K562 (cell line): Measurements from ENCODE around the gene KCNS1. TPM values are rescaled to one million over a fixed set of nuclear protein-coding genes. Genes with fewer than 3 reads are reported as not detected.

Source experiments
- ATAC-seq: fragments of 200-7000 bp; cut with Tn5 transposase; 3 replicates; pipeline ENCODE4 v1.9.1; 2020; ENCODE audit warnings: moderate library complexity
- BruUV-seq: library from RNA; stranded (reverse); fragments of 400-500 nt; replicated peaks from 2 replicates; lab custom pipeline; 2021; lab: Mats Ljungman, UMichigan
- CTCF ChIA-PET: fragments of 300-600 bp; formaldehyde crosslinking; extraction: SDS; loops from one replicate; lab custom pipeline; 2021; ENCODE audit warnings: low intra/inter-chr PET ratio; lab: Yijun Ruan, JAX
- POLR2A ChIA-PET: fragments of 300-600, 350-650 bp; sonication (Branson Sonifier 250); formaldehyde crosslinking; extraction: SDS; loops from one replicate; lab custom pipeline; 2021; ENCODE audit warnings: antibody characterized with exemption, inconsistent platforms; lab: Yijun Ruan, JAX
- DNase-seq, 4 experiments: peaks; one replicate each; pipeline versions ENCODE4 v3.0.0 to v3.0.0-alpha.2; 2011 to 2018; ENCODE audit warnings: low spot score in 3 of 4, mixed read lengths in 3 of 4; ENCODE audit errors: extremely low read depth in 1 of 4
- FAIRE-seq: peaks from 2 replicates; lab custom pipeline; 2011; peaks lifted over from hg19 to GRCh38; lab: Jason Lieb, UNC
- H2AFZ ChIP-seq: 2 replicates; pipeline ENCODE4 v1.6.0; 2011; ENCODE audit warnings: low read depth, low read length, control low read depth, inconsistent platforms
- H3K27ac ChIP-seq: fragments of 200-600 bp; 3 replicates; pipeline ENCODE4 v1.8.0; 2011; ENCODE audit warnings: low read depth, mild to moderate bottlenecking, control low read depth, inconsistent platforms, low read length, moderate library complexity, mixed read lengths; ENCODE audit errors: extremely low read depth
- H3K27me3 ChIP-seq, 2 experiments: fragments of 300-600 bp in 1 of 2; 2 replicates in 1 of 2; 3 replicates in 1 of 2; pipeline versions ENCODE4 v1.6.0 to v1.8.0; 2011; ENCODE audit warnings: inconsistent platforms in 2 of 2, low read length in 2 of 2, mild to moderate bottlenecking in 1 of 2, mixed read lengths in 1 of 2, moderate library complexity in 1 of 2; ENCODE audit not compliant: control insufficient read depth in 2 of 2, insufficient read depth in 2 of 2
- H3K36me3 ChIP-seq: fragments of 300-600 bp; 3 replicates; pipeline ENCODE4 v1.8.0; 2011; ENCODE audit warnings: mild to moderate bottlenecking, low read length, inconsistent platforms; ENCODE audit not compliant: control insufficient read depth, insufficient read depth
- H3K4me1 ChIP-seq, 2 experiments: fragments of 200-600 bp in 1 of 2; replicated peaks in 1 of 2; 2 replicates in 1 of 2; 3 replicates in 1 of 2; pipeline versions ENCODE4 v1.5.1 to v1.8.0; 2011; ENCODE audit warnings: inconsistent platforms in 2 of 2, low read length in 2 of 2, mild to moderate bottlenecking in 1 of 2, mixed read lengths in 1 of 2, moderate library complexity in 1 of 2; ENCODE audit not compliant: control insufficient read depth in 2 of 2, insufficient read depth in 2 of 2
- H3K4me2 ChIP-seq: 2 replicates; pipeline ENCODE4 v1.6.1; 2011; ENCODE audit warnings: low read length, control low read depth, inconsistent platforms, mixed read lengths; ENCODE audit not compliant: insufficient read depth
- H3K4me3 ChIP-seq: fragments of 200-600 bp; sonication (generic), shearing (Covaris generic); 2 replicates; pipeline ENCODE4 v1.5.1; 2016; ENCODE audit warnings: control low read depth, inconsistent platforms
- H3K79me2 ChIP-seq: fragments of 200-600 bp; 3 replicates; pipeline ENCODE4 v1.8.0; 2011; ENCODE audit warnings: low read length, inconsistent platforms; ENCODE audit not compliant: control insufficient read depth, insufficient read depth
- H3K9ac ChIP-seq, 2 experiments: 2 replicates each; pipeline versions ENCODE4 v1.6.0 to v1.6.1; 2011; ENCODE audit warnings: low read depth in 2 of 2, low read length in 2 of 2, control low read depth in 1 of 2, inconsistent platforms in 1 of 2, mild to moderate bottlenecking in 1 of 2, mixed read lengths in 1 of 2; ENCODE audit not compliant: insufficient read depth in 1 of 2
- H3K9me1 ChIP-seq: one replicate; pipeline ENCODE4 v1.6.0; 2011; ENCODE audit warnings: inconsistent platforms, mild to moderate bottlenecking, low read length, moderate library complexity; ENCODE audit not compliant: control insufficient read depth, insufficient read depth
- H3K9me3 ChIP-seq: replicated peaks from 2 replicates; pipeline ENCODE4 v1.5.1; 2011; ENCODE audit warnings: low read depth, low read length, inconsistent platforms; ENCODE audit not compliant: control insufficient read depth, insufficient read depth
- H4K20me1 ChIP-seq: replicated peaks from 2 replicates; pipeline ENCODE4 v1.6.1; 2011; ENCODE audit warnings: low read length, inconsistent platforms, mixed read lengths; ENCODE audit not compliant: control insufficient read depth, insufficient read depth
- ASH1L ChIP-seq: fragments of 450-650 bp; IDR thresholded peaks from 2 replicates; pipeline ENCODE4 v1.6.1; 2018; ENCODE audit warnings: borderline replicate concordance, mild to moderate bottlenecking, low read depth; ENCODE audit not compliant: partially characterized antibody
- CC2D1A ChIP-seq: fragments of 450-650 bp; IDR thresholded peaks from 2 replicates; pipeline ENCODE4 v1.6.1; 2017; ENCODE audit warnings: mild to moderate bottlenecking
- DNMT1 ChIP-seq: fragments of 450-650 bp; IDR thresholded peaks from 2 replicates; pipeline ENCODE4 v1.6.1; 2016; ENCODE audit warnings: antibody characterized with exemption, mild to moderate bottlenecking
- ETV5 ChIP-seq: sonication (generic); formaldehyde crosslinking; IDR thresholded peaks from 2 replicates; pipeline ENCODE4 v1.4.0; 2020; ENCODE audit warnings: low read depth, mild to moderate bottlenecking, missing genetic modification reagents
- GTF2F1 ChIP-seq: IDR thresholded peaks from 2 replicates; pipeline ENCODE4 v1.6.1; 2011; ENCODE audit warnings: low read depth, low read length, improper control_type of control experiment
- HBP1 ChIP-seq: fragments of 450-650 bp; formaldehyde crosslinking; IDR thresholded peaks from 2 replicates; pipeline ENCODE4 v1.4.0; 2022; ENCODE audit warnings: missing genetic modification characterization
- HDAC1 ChIP-seq, 2 experiments: fragments of 450-650 bp; IDR thresholded peaks; 2 replicates each; pipeline ENCODE4 v1.6.1; 2016 to 2017; ENCODE audit warnings: inconsistent platforms in 1 of 2, mild to moderate bottlenecking in 1 of 2, moderate library complexity in 1 of 2
- HES1 ChIP-seq: fragments of 450-650 bp; IDR thresholded peaks from 2 replicates; pipeline ENCODE4 v1.6.1; 2016; ENCODE audit warnings: low read depth, mild to moderate bottlenecking, moderate library complexity
- HNRNPL ChIP-seq: fragments of 200-400 bp; formaldehyde crosslinking; IDR thresholded peaks from 2 replicates; pipeline ENCODE4 v1.6.1; 2017; ENCODE audit warnings: low read depth, mild to moderate bottlenecking, low read length
- JUND ChIP-seq, 2 experiments: IDR thresholded peaks; 2 replicates in 1 of 2; 3 replicates in 1 of 2; pipeline ENCODE4 v1.6.1; 2011; ENCODE audit warnings: borderline replicate concordance in 2 of 2, low read depth in 2 of 2, low read length in 2 of 2, improper control_type of control experiment in 1 of 2, missing biosample characterization in 1 of 2, missing genetic modification characterization in 1 of 2, missing genetic modification reagents in 1 of 2
- SIRT6 ChIP-seq: IDR thresholded peaks from one replicate; pipeline ENCODE4 v1.6.1; 2012; ENCODE audit warnings: low read depth, mild to moderate bottlenecking, control low read depth, inconsistent platforms, low read length, moderate library complexity
- STAT6 ChIP-seq: sonication (generic); formaldehyde crosslinking; IDR thresholded peaks from 2 replicates; pipeline ENCODE4 v1.8.1; 2023; ENCODE audit warnings: mild to moderate bottlenecking, missing genetic modification reagents
- ZNF830 ChIP-seq: fragments of 250-450 bp; sonication (Bioruptor Pico); IDR thresholded peaks from 2 replicates; pipeline ENCODE4 v1.5.0; 2021; ENCODE audit warnings: mild to moderate bottlenecking
- WGBS: fragments of 100-300 bp; shearing (Covaris generic); methylation state at CpG from one replicate; pipeline ENCODE4 v1.1.6; 2016; ENCODE audit warnings: low coverage, mixed read lengths; ENCODE audit not compliant: insufficient coverage; ENCODE audit errors: missing lambda C conversion rate; 5-methylcytosine and 5-hydroxymethylcytosine counted together
- in situ Hi-C: fragments of 300-500 bp; cut with MboI; formaldehyde crosslinking; loops from 4 replicates; pipeline ENCODE4 v1.15.0; 2018; ENCODE audit warnings: inconsistent platforms, mixed read lengths
- intact Hi-C: fragments of 100-400 bp; cut with micrococcal nuclease; formaldehyde crosslinking; loops from 2 replicates; pipeline ENCODE4 v1.14.2; 2022
- polyA plus RNA-seq, 8 experiments: library from polyadenylated mRNA; depleted of rRNA in 4 of 8; stranded (reverse) in 5 of 8; unstranded in 3 of 8; fragments of >200 nt; fragmentation: Nextera tagmentation in 2 of 8; fragmentation: Illumina TruSeq in 1 of 8; extraction: Ambion mirVana in 2 of 8; extraction: Trizol in 1 of 8; gene quantifications; 2 replicates each; pipeline versions ENCODE4 v1.2.1 to v1.2.3, GENCODE V29; 2011 to 2014; ENCODE audit warnings: inconsistent platforms in 1 of 8, missing spikeins in 1 of 8
- total RNA-seq, 7 experiments: library from RNA; depleted of rRNA in 6 of 7; stranded (reverse); fragments of >200 nt in 6 of 7; fragmentation: Illumina TruSeq in 2 of 7; extraction: Trizol in 2 of 7; gene quantifications; 2 replicates each; pipeline versions ENCODE4 v1.2.1 to v1.2.3, GENCODE V29; 2011 to 2021; ENCODE audit warnings: low replicate concordance in 1 of 7
- TF ChIP-seq, protein P1 (sequence below): sonication (generic); formaldehyde crosslinking; IDR thresholded peaks from 2 replicates; pipeline ENCODE4 v1.8.1; 2023; ENCODE audit warnings: mild to moderate bottlenecking, missing genetic modification reagents

KCNS1 gene
- total and polyA plus RNA-seq, 9 of the 15 experiments (the other 6 are each of a cell fraction or from before 2014, with no cell fraction given), result not detected

DNA sequence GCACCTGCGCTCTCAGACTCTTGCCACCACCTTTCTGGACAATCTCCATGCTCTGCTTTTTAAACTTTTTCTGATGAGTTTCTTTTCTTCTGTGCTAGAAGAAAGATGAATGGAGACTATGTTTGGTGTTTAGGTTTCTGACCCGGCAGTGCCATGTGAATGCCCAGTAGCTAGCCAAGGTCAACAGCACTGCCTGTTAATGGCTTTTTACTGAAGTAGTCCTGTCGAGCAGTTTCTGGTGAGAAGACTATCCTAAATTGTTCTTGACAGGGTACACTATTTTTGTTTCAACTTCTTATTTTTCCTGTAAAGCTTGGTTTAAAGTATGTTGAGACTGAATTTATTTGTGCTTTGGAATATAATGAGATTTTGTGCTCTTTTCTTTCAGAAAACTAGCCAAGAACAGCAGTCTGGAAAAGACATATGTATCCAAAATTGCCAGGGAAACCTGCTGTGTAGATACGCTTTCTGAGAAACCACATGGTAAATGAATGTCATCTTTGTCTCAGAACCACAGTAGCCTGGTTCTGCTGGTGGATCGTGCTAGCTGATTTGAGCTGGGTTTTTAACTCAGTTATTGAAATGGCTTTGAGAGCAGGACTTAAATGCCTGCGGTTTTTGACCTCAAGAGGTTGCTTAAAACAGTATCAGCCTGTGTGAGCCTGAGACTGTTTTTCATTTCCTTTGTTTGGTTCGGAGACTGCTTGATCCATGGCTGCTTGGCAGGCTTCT lies 48.1 kb downstream of the KCNS1 start:
- Histone ChIP-seq H3K4me3 (no peak overlapping the region), H3K4me2 (no peak overlapping the region), H3K9me1 (no peaks in the 10 kb centered on the region), H3K27me3 (no peaks in the 10 kb centered on the region), H3K4me1 (no peaks in the 10 kb centered on the region), H3K9ac (no peak overlapping the region), H2AFZ (no peak overlapping the region), H4K20me1 (no peaks in the 10 kb centered on the region), H3K9me3 (no peaks in the 10 kb centered on the region), H3K27ac (no peak overlapping the region), H3K36me3 (peaks cover 36% of the 10 kb centered on the region), H3K79me2 (no peaks in the 10 kb centered on the region; the same call in 2 of the 3 replicates)
- FAIRE-seq (no peak), ATAC-seq (no peak), DNase-seq (no peak)
- WGBS, result 79% methylated on average over 7 of the region's 7 CpGs
- intact Hi-C loops (no loop called here), in situ Hi-C loops (no loop called here)
- no TSS peak for BruUV-seq
- POLR2A ChIA-PET, result interaction anchor here (1.8 kb wide), 1 partner anchor 9 kb away, joined by 5 read pairs; no protein-coding TSS in a partner anchor
- CTCF ChIA-PET, result interaction anchor here (1.0 kb wide), 1 partner anchor 9 kb away, joined by 3 read pairs; no protein-coding TSS in a partner anchor
- no peak for TF ChIP-seq ZNF830 (CRISPR knock-in tag)
- no peak for TF ChIP-seq HNRNPL
- TF ChIP-seq JUND (IDR thresholded peaks at IDR 0.05; ENCODE audit: borderline replicate concordance, low read depth, low read length), result no peak
- TF ChIP-seq JUND (tag; IDR thresholded peaks at IDR 0.05; ENCODE audit: borderline replicate concordance, low read depth, low read length), result no peak
- TF ChIP-seq DNMT1, result no peak
- TF ChIP-seq STAT6 (CRISPR knock-in tag), result no peak
- TF ChIP-seq SIRT6, result no peak
- TF ChIP-seq HDAC1 (IDR thresholded peaks at IDR 0.05), result no peak
- no peak for TF ChIP-seq HES1
- no peak for TF ChIP-seq GTF2F1
- TF ChIP-seq, protein P1, sequence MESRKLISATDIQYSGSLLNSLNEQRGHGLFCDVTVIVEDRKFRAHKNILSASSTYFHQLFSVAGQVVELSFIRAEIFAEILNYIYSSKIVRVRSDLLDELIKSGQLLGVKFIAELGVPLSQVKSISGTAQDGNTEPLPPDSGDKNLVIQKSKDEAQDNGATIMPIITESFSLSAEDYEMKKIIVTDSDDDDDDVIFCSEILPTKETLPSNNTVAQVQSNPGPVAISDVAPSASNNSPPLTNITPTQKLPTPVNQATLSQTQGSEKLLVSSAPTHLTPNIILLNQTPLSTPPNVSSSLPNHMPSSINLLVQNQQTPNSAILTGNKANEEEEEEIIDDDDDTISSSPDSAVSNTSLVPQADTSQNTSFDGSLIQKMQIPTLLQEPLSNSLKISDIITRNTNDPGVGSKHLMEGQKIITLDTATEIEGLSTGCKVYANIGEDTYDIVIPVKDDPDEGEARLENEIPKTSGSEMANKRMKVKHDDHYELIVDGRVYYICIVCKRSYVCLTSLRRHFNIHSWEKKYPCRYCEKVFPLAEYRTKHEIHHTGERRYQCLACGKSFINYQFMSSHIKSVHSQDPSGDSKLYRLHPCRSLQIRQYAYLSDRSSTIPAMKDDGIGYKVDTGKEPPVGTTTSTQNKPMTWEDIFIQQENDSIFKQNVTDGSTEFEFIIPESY (CRISPR knock-in tag), result no peak
- TF ChIP-seq ETV5, result no peak
- TF ChIP-seq HBP1 (CRISPR knock-in tag), result no peak
- TF ChIP-seq CC2D1A, result no peak
- no peak for TF ChIP-seq ASH1L
